Dendritic cell treated with granulocyte-macrophage colony-stimulating factor and Interleukin-4, amounts not matched to agents 40 ng/mL and 50 ng/mL, for 4 days (primary cell): ENCODE data around the gene ZDHHC5.
A peak's percentile ranks its signal among the peaks of the same experiment; 100 is the strongest.
"Not testable (repeated sequence)": the region's sequence is repeated elsewhere in the genome, so short reads cannot be mapped to it uniquely, and the experiment has no call there.

Experiments
- H3K27ac Mint-ChIP-seq: one replicate; pipeline ENCODE4 v1.8.0; 2022; ENCODE audit warnings: mild to moderate bottlenecking, mixed read lengths
- H3K27me3 Mint-ChIP-seq: one replicate; pipeline ENCODE4 v1.8.0; 2022; ENCODE audit warnings: mild to moderate bottlenecking, mixed read lengths
- H3K36me3 Mint-ChIP-seq: one replicate; pipeline ENCODE4 v1.8.0; 2022; ENCODE audit warnings: low read depth, mixed read lengths
- H3K4me1 Mint-ChIP-seq: one replicate; pipeline ENCODE4 v1.8.0; 2022; ENCODE audit warnings: low read depth, mixed read lengths
- H3K4me3 Mint-ChIP-seq: one replicate; pipeline ENCODE4 v1.8.0; 2022; ENCODE audit warnings: mild to moderate bottlenecking, moderate library complexity, mixed read lengths
- H3K9me3 Mint-ChIP-seq: one replicate; pipeline ENCODE4 v1.8.0; 2022; ENCODE audit warnings: mixed read lengths
- intact Hi-C: fragments of 100-400 bp; cut with micrococcal nuclease; formaldehyde crosslinking; loops from one replicate; pipeline ENCODE4 v1.15.0; 2022

ZDHHC5 gene

GRCh38 chr11:57647960-57648800 lies 19.7 kb upstream of the ZDHHC5 start:
- Mint-ChIP-seq H3K36me3 (peaks cover 6% of the 10 kb centered on the region), H3K4me1 (peaks cover 76% of the 10 kb centered on the region), H3K27ac (peak overlapping the region; percentile 75), H3K9me3 (no peaks in the 10 kb centered on the region), H3K4me3 (peak overlapping the region; percentile 81), H3K27me3 (peaks cover 28% of the 10 kb centered on the region)
- intact Hi-C loops = loop anchor here (10.0 kb wide), 1 partner anchor 147 kb away; no protein-coding TSS in a partner anchor

- intact Hi-C loops = loop anchor here (10.0 kb wide), 1 partner anchor 146 kb away; no protein-coding TSS in a partner anchor
- Mint-ChIP-seq H3K4me1 (peaks cover 78% of the 10 kb centered on the region), H3K4me3 (peak overlapping the region; percentile 81), H3K36me3 (peaks cover 6% of the 10 kb centered on the region), H3K27ac (peak overlapping the region; percentile 75), H3K27me3 (peaks cover 26% of the 10 kb centered on the region), H3K9me3 (no peaks in the 10 kb centered on the region)
Observed at GRCh38 chr11:57648801-57649735, 18.8 kb upstream of the ZDHHC5 start.

- peak within 1 kb of the TSS; percentile 75 for H3K27ac Mint-ChIP-seq
- peak within 1 kb of the TSS; percentile 81 for H3K4me3 Mint-ChIP-seq
- H3K9me3 Mint-ChIP-seq = no peaks in the 10 kb centered on the region
- intact Hi-C loops = loop anchor here (10.0 kb wide), 1 partner anchor 145 kb away; no protein-coding TSS in a partner anchor
- H3K27me3 Mint-ChIP-seq = peaks cover 26% of the 10 kb centered on the region
- H3K4me1 Mint-ChIP-seq = peaks cover 88% of the 10 kb centered on the region
- H3K36me3 Mint-ChIP-seq = peaks cover 6% of the 10 kb centered on the region
Observed at GRCh38 chr11:57649826-57650738, 17.8 kb upstream of the ZDHHC5 start, which contains the start of gene YPEL4. Gene YPEL4 (minus strand): TSS chr11:57649912. CDS start chr11:57647107, 2,805 bp downstream.

GRCh38 chr11:57650739-57651090 lies 17.2 kb upstream of the ZDHHC5 start:
- Mint-ChIP-seq H3K36me3 (peaks cover 6% of the 10 kb centered on the region), H3K4me1 (peaks cover 83% of the 10 kb centered on the region), H3K4me3 (no peak overlapping the region), H3K27ac (no peak overlapping the region), H3K9me3 (no peaks in the 10 kb centered on the region), H3K27me3 (peaks cover 22% of the 10 kb centered on the region)
- intact Hi-C loops = no loop called here

GRCh38 chr11:57651408-57651807 lies 16.5 kb upstream of the ZDHHC5 start:
- peaks cover 15% of the 10 kb centered on the region for H3K27me3 Mint-ChIP-seq
- H3K36me3 Mint-ChIP-seq = peaks cover 6% of the 10 kb centered on the region
- H3K9me3 Mint-ChIP-seq = no peaks in the 10 kb centered on the region
- peaks cover 76% of the 10 kb centered on the region for H3K4me1 Mint-ChIP-seq
- intact Hi-C loops = no loop called here
- H3K4me3 Mint-ChIP-seq = no peak overlapping the region
- no peak overlapping the region for H3K27ac Mint-ChIP-seq

GRCh38 chr11:57652230-57652629 lies 15.7 kb upstream of the ZDHHC5 start:
- H3K4me3 Mint-ChIP-seq = peak overlapping the region; percentile 26
- H3K27me3 Mint-ChIP-seq, intact Hi-C loops, H3K9me3 Mint-ChIP-seq, H3K36me3 Mint-ChIP-seq: not testable (repeated sequence)
- H3K4me1 Mint-ChIP-seq = peaks cover 75% of the 10 kb centered on the region
- peak overlapping the region; percentile 88 for H3K27ac Mint-ChIP-seq

- Mint-ChIP-seq H3K4me3 (peak overlapping the region; percentile 63), H3K36me3 (peaks cover 3% of the 10 kb centered on the region), H3K4me1 (peaks cover 73% of the 10 kb centered on the region), H3K27me3 (peaks cover 3% of the 10 kb centered on the region), H3K27ac (peak overlapping the region; percentile 88), H3K9me3 (no peaks in the 10 kb centered on the region)
- intact Hi-C loops = no loop called here
Observed at GRCh38 chr11:57652662-57653061, 15.3 kb upstream of the ZDHHC5 start.

- Mint-ChIP-seq H3K27ac (peak overlapping the region; percentile 88), H3K36me3 (peaks cover 8% of the 10 kb centered on the region), H3K9me3 (no peaks in the 10 kb centered on the region), H3K27me3 (no peaks in the 10 kb centered on the region), H3K4me1 (peaks cover 69% of the 10 kb centered on the region), H3K4me3 (peak overlapping the region; percentile 63)
- intact Hi-C loops = no loop called here
Observed at GRCh38 chr11:57653163-57653562, 14.8 kb upstream of the ZDHHC5 start.

- Mint-ChIP-seq H3K27ac (peak overlapping the region; percentile 92), H3K4me1 (peaks cover 51% of the 10 kb centered on the region), H3K4me3 (peak overlapping the region; percentile 46), H3K9me3 (no peaks in the 10 kb centered on the region), H3K27me3 (no peaks in the 10 kb centered on the region), H3K36me3 (peaks cover 40% of the 10 kb centered on the region)
- intact Hi-C loops = loop anchor here (1.0 kb wide), 3 partner anchors 10 to 84 kb away; partner anchors contain the start of genes MED19, SELENOH and TMX2
Observed at GRCh38 chr11:57656885-57657193, 11.1 kb upstream of the ZDHHC5 start.

GRCh38 chr11:57657194-57658022 lies 10.5 kb upstream of the ZDHHC5 start, which contains the start of gene CLP1:
Gene CLP1 (plus strand): TSS chr11:57657762. CDS start chr11:57659477, 1,715 bp downstream.
- Mint-ChIP-seq H3K4me1 (peaks cover 51% of the 10 kb centered on the region), H3K9me3 (no peaks in the 10 kb centered on the region), H3K27ac (peak within 1 kb of the TSS; percentile 92), H3K36me3 (peaks cover 45% of the 10 kb centered on the region), H3K4me3 (peak within 1 kb of the TSS; percentile 99), H3K27me3 (no peaks in the 10 kb centered on the region)
- intact Hi-C loops = loop anchor here (1.0 kb wide), 3 partner anchors 10 to 84 kb away; partner anchors contain the start of genes MED19, SELENOH and TMX2

- Mint-ChIP-seq H3K4me3 (peak overlapping the region; percentile 99), H3K36me3 (peaks cover 51% of the 10 kb centered on the region), H3K9me3 (no peaks in the 10 kb centered on the region), H3K4me1 (peaks cover 47% of the 10 kb centered on the region), H3K27me3 (no peaks in the 10 kb centered on the region), H3K27ac (peak overlapping the region; percentile 92)
- intact Hi-C loops = no loop called here
Observed at GRCh38 chr11:57658023-57658361, 9.9 kb upstream of the ZDHHC5 start.

GRCh38 chr11:57659669-57660068 lies 8.2 kb upstream of the ZDHHC5 start:
- H3K36me3 Mint-ChIP-seq = peaks cover 52% of the 10 kb centered on the region
- H3K4me3 Mint-ChIP-seq = no peak overlapping the region
- no peaks in the 10 kb centered on the region for H3K27me3 Mint-ChIP-seq
- peaks cover 31% of the 10 kb centered on the region for H3K4me1 Mint-ChIP-seq
- no peaks in the 10 kb centered on the region for H3K9me3 Mint-ChIP-seq
- H3K27ac Mint-ChIP-seq = no peak overlapping the region
- intact Hi-C loops = loop anchor here (10.0 kb wide), 1 partner anchor 865 kb away; no protein-coding TSS in a partner anchor
